AG09319 (cell line): ENCODE data around the gene HSP90AA1.

Experiments
- DNase-seq: peaks from one replicate; pipeline ENCODE4 v3.0.0-alpha.2; 2010; ENCODE audit warnings: low read depth; ENCODE audit errors: extremely low read depth
- TF ChIP-seq, protein P1 (sequence below): IDR thresholded peaks from 2 replicates; pipeline ENCODE4 v1.5.1; 2011; ENCODE audit warnings: low read depth, mild to moderate bottlenecking, inconsistent platforms, low read length, moderate library complexity

Gene HSP90AA1

DNA sequence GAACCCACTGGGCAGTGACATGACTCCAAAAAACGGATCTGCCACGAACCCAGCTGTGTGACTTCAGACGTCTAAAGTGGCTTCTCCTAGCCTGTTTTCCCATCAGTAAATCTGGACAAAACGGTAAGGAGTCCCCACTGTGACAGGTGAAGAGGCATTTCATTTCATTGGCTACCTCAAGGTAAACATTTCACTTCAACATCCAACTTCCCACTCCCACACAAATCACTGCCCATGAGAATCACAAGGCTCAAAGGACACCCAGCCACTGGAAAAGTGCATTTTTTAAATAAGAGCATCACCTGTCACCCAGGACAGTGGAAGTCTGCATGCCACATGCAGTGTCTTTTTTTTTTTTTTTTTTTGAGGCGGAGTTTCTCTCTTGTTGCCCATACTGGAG is 27.9 kb downstream of the HSP90AA1 start:
- TF ChIP-seq, protein P1, sequence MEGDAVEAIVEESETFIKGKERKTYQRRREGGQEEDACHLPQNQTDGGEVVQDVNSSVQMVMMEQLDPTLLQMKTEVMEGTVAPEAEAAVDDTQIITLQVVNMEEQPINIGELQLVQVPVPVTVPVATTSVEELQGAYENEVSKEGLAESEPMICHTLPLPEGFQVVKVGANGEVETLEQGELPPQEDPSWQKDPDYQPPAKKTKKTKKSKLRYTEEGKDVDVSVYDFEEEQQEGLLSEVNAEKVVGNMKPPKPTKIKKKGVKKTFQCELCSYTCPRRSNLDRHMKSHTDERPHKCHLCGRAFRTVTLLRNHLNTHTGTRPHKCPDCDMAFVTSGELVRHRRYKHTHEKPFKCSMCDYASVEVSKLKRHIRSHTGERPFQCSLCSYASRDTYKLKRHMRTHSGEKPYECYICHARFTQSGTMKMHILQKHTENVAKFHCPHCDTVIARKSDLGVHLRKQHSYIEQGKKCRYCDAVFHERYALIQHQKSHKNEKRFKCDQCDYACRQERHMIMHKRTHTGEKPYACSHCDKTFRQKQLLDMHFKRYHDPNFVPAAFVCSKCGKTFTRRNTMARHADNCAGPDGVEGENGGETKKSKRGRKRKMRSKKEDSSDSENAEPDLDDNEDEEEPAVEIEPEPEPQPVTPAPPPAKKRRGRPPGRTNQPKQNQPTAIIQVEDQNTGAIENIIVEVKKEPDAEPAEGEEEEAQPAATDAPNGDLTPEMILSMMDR, result no peak
- DNase-seq, result no peak

DNA sequence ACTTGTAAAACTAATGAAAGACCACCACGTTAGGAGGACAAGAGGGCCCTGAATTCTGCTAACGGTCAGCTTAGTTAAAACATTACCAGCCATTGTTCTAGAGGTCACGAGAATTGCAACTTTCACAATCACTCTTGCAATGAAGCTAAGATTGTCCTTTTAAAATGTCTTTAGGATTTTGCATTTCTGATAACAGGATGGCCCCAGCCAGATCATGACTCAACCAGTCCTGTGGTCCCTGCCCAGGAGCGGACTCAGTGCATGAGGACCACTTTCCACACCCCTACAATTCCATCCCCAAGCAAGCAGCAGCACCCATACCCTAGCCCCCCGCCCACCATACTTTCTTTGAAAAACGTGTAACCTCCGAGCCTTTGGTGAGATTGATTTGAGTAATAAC is 28.7 kb downstream of the HSP90AA1 start:
- TF ChIP-seq, protein P1, result no peak
- DNase-seq, result no peak

- TF ChIP-seq, protein P1, result no peak
- DNase-seq, result no peak
Measured at GRCh38 chr14:102057480-102058114, 29.2 kb downstream of the HSP90AA1 start.

GRCh38 chr14:102056694-102057442 is 30.0 kb downstream of the HSP90AA1 start:
- TF ChIP-seq, protein P1, result no peak
- DNase-seq, result no peak

GRCh38 chr14:102055181-102055901 is 31.5 kb downstream of the HSP90AA1 start:
- peak; percentile 28 for DNase-seq
- TF ChIP-seq, protein P1, result no peak

DNA sequence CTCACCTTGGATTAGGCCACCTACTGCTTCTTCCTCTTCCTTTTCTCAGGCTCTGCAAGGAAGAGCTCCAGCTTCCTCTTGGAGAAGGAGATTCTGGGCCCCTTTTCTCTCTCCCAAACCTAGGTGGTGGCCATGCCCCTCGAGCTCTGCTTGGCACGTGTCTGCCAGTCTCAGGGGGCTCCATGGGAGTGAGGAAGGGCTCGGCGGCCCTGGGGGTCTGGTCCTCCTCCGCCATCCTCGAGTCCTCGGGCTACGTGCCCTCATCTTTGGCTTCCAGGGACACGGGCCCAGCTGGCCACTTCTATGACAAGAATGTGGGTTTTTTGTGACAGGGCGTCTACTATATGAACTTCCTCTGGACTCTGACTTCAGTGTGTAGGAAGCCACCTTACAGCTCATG is 34.3 kb downstream of the HSP90AA1 start:
- TF ChIP-seq, protein P1, result no peak
- no peak for DNase-seq

GRCh38 chr14:102050625-102051024 is 36.2 kb downstream of the HSP90AA1 start:
- TF ChIP-seq, protein P1, result no peak
- peak; percentile 61 for DNase-seq
